H1 (cell line): ENCODE measurements around the gene SDF2L1. TPM values are rescaled to one million over a fixed set of nuclear protein-coding genes. Genes with fewer than 3 reads are reported as not detected.

Experiments used
- ASH2L ChIP-seq: fragments of 200-600, 300-600 bp; sonication (generic); IDR thresholded peaks from one replicate; pipeline ENCODE4 v1.7.1; 2017; ENCODE audit warnings: low read length
- POLR2AphosphoS5 ChIP-seq: IDR thresholded peaks from 2 replicates; pipeline ENCODE4 v1.6.1; 2011; ENCODE audit warnings: low read depth, low read length
- POU5F1 ChIP-seq: IDR thresholded peaks from 2 replicates; pipeline ENCODE4 v1.6.1; 2011; ENCODE audit warnings: low read depth, mild to moderate bottlenecking, low read length, moderate library complexity
- polyA plus RNA-seq, 7 experiments: library from polyadenylated mRNA; depleted of rRNA in 3 of 7; stranded (reverse) in 5 of 7; unstranded in 2 of 7; fragments of >200 nt in 5 of 7; fragments of 200-250 nt in 2 of 7; gene quantifications; 1 replicate in 5 of 7; 2 replicates in 1 of 7; 4 replicates in 1 of 7; pipeline versions ENCODE4 v1.2.1 to v1.2.3, GENCODE V29; 2011 to 2013; ENCODE audit warnings: missing spikeins in 2 of 7, mixed read lengths in 2 of 7
- total RNA-seq: library from RNA; stranded (reverse); fragmentation: NEBNext Ultra II Directional; extraction: Animal tissue kit (Norgen Biotek cat#: 25700); gene quantifications from 2 replicates; pipeline ENCODE4 v1.2.1, GENCODE V29; 2021

The SDF2L1 gene
- total and polyA plus RNA-seq, 2 of the 8 experiments (the other 6 are each of a cell fraction or from before 2014, with no cell fraction given) = 51.1 to 59.6 TPM

DNA sequence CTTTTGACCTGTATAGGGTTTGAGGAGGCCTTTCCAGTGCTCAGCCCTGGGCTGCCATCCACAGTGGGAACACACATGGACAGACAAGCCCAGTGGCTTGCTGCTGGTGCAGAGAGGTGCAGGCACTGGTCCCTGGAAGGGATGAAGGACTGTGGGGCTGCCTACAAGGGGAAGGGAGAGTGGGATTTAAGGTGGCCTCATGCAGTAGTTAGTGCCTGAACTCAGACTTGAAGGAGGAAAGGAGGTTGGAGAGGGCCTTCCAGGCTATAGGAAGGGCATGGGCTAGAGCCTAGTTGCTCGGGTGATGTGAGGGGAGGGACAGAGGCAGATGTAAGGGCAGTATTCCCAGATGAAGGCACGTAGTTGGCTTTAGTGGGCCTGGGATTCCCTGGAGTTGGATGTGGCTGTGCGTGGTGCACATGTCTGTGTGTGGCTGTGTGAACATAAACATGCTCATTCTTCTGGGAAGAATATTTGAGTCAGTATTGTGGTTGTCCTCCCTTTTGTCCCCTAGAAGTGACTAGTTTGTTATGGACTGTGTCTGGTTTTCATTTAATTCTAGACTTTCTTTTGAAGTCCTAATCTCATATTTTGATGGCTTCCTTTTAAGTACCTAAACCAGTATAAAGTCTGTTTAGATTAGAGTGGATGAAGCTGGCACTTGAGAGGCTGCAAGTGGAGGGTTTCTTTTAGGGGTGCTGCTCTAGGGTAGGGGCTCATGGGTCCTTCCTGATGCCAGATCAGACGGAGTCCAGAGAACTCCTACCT, 30.7 kb upstream of the SDF2L1 start (continued):
- no peak for TF ChIP-seq POLR2AphosphoS5
- no peak for TF ChIP-seq POU5F1
- no peak for TF ChIP-seq ASH2L
- TF ChIP-seq, all 59 proteins: peak for 0
